Bone marrow (tissue), 2 donors: ENCODE results near the gene MRPL20.
"Not testable (repeated sequence)": the region's sequence is repeated elsewhere in the genome, so short reads cannot be mapped to it uniquely, and the experiment has no call there.

ENCODE experiments used
- DNase-seq, 2 donors: peaks; one replicate each; lab custom pipeline; 2025; lab: John Stamatoyannopoulos, UW

MRPL20 gene

DNA sequence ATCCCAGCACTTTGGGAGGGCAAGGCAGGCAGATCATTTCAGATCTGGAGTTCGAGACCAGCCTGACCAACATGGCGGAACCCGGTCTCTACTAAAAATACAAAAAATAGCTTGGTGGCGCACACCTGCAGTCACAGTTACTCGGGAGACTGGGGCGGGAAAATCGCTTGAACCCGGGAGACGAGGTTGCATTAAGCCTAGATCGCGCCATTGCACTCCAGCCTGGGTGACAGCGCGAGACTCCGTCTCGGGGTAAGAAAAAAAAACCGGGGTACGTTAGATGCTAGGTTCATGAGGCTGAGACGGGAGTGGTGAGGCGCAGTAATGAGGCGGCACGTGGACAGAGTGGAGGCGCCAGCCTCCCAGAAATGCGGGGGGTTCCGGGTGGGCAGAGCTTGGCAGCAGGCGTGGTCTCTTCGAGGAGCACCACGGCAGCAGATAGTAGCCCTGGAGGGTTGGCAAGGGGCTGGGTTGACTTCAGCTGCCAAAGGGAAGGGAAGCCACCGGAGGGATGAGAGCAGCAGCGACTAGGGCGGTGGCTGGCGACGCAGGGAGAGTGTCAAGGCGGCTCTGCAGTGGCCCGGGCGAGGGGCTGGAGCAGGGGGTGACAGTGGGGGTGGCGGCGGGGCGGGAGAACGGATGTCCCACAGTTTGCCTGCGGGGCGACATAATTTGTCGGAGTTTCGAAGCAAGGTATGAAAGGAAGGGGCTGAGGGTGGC lies 832 bp downstream of the MRPL20 start:
- DNase-seq = no peak

DNA sequence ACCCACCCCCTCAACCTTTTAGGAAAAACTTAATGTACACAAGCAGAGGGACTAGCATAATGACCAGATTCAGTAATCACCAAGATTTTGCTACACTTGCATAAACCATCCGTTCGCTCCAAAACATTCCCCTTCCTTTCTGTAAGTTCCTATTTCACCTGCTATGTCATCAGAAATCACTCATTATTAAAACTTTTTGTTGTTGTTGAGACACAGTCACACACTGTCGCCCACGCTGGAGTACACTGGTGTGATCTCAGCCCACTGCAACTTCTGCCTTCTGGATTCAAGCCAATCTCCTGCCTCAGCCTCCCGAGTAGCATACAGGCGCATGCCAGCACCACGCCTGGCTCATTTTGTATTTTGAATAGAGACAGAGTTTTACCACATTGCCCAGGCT lies 3.4 kb downstream of the MRPL20 start:
- DNase-seq = no peak

DNA sequence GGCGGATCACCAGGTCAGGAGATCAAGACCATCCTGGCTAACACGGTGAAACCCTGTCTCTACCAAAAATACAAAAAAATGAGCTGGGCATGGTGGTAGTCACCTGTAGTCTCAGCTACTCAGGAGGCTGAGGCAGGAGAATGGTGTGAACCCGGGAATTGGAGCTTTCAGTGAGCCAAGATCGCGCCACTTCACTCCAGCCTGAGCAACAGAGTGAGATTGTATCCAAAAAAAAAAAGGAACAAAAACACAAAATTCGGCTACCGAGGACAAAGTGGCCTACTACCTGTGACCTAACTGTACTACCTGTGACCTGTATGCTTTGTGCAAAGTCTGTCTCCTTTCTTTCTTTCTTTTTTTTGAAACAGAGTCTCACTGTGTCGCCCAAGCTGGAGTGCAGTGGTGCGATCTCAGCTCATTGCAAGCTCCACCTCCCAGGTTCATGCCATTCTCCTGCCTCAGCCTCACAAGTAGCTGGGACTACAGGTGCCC lies 4.1 kb downstream of the MRPL20 start:
- not testable (repeated sequence) for DNase-seq

DNA sequence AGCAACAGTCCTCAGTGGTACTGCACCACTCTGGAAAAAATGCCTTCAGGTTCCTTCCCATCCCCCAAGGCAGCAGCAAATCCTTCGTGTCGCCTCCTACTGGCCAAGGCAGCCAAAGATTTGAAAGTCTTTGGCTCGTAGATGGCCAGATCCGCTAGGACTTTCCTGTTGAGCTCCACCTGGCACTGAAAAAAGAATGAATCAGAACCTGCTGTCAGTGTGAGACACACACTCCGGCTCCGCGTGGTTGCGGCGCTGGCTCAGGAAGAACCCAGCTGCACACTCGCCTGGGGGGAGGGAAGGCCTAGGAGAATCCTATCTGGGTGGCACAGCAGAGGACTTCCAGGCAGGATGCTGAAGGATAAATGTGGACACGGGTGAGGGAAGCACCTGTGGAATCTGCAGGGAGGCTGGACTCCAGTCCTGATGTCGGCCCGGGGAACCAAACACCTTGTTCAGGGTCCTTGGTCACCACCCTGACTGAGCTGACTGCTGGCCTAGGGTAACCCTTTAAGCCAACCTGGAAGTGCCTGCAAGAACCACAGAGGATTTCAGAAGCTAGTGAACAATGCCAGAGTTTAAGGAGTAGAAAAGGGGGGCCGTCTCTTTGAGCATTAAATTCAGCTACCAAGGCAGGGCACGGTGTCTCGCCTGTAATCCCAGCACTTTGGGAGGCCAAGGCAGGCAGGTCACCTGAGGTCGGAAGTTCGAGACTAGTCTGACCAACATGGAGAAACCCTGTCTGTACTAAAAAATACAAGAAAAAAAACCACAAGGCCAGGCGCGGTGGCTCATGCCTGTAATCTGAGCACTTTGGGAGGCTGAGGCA lies 4.8 kb downstream of the MRPL20 start:
- DNase-seq = no peak

DNA sequence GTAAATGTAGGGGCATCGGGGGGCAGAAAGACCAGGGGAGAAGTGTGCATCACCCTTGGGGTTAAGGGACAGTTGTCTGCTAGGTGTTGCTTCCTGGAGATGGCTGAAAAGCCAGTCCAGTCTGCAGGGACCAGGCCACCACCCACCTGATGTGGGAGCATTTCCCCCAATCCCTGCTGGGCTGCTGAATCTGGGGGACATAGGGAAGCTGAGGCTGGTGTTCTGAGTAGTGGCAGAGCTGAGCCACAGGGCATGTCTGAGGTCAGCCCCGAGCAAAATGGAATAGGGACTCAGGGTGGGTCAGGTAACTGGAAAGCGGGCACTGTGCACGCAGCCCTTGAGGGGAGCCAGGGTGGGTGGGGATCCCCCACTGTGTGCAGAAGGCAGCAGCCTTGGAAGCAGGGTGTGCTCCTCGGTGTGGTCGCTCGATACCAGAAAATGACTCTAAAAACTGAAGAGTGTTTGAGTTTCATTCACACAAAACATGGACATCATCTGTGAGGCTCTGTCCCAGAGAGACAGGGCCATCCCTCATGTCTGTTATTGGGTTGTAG lies 5.6 kb downstream of the MRPL20 start:
- no peak for DNase-seq

DNA sequence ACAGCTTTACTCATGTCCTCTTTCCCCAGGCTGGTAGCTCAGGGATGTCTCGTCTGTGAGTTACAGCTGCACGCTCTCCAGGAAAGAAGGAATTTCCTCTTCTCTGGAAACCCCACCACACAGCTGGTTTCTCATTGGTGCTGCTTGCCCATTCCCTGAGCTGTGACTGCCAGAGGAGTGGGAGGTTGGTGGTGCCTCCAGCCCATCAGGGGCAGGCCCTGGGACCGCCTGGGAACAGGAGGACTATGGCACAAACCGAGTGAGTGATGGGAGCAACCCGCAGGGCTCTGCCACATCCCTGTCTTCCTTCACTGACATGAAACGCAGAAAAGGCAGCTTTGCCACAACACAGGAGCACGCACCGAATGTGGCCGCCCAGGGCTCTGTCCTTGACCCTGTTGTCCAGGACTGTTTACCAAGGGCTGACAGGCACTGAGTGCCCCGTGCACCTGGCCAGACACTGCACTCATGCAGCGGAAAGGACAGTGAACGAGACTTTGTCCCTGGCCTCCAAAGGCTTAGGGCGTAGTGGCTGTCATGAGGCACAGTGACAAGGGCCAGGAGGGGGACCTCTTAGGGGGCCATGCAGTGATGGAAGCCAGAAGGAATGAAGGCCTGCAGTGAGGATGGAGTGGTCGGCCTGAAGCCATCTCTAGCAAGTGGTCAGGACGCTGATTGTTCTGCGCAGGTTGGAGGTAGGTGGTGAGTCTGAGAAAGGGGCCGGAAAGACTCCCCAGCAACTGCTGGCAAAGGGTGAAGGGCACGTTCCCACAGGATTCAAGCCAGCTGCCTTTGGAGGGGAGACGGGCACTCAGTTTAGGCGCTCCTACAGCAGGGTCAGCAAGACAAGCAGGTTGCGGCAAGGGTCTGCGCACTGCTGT lies 6.3 kb downstream of the MRPL20 start:
- no peak for DNase-seq

DNA sequence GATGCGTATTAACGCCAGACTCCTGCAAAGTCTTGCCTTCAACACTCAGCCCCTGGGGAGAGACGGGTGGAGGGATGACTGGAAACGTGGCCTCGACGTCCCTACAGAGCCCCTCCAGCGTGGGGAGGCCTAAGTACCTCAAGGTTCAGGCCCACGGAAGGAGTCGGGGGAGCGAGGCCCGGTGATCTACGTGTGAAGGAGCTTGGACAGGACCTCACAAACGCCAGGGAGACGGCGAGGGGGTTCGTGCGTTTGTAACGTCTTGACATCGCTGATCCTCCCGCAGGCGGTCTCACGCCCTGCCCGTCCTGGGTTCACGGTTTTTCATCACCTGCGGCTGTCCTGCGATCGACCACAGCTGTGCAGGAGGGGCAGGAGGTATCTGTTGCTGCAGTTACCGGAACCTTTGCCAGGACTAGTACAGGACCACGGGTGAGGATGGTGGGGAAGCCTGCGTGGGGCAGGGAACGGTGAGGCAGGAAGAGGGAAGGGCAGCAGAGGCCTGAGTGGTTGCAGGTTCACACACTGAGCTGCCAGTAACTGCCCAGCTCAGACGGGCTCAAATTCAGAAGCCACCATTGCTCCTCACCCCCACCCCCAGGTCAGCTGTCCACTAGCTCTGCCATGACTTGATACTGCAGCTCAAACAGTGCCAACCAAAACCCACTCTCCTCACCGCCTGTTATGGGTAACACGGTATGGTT lies 7.1 kb downstream of the MRPL20 start:
- no peak for DNase-seq

DNA sequence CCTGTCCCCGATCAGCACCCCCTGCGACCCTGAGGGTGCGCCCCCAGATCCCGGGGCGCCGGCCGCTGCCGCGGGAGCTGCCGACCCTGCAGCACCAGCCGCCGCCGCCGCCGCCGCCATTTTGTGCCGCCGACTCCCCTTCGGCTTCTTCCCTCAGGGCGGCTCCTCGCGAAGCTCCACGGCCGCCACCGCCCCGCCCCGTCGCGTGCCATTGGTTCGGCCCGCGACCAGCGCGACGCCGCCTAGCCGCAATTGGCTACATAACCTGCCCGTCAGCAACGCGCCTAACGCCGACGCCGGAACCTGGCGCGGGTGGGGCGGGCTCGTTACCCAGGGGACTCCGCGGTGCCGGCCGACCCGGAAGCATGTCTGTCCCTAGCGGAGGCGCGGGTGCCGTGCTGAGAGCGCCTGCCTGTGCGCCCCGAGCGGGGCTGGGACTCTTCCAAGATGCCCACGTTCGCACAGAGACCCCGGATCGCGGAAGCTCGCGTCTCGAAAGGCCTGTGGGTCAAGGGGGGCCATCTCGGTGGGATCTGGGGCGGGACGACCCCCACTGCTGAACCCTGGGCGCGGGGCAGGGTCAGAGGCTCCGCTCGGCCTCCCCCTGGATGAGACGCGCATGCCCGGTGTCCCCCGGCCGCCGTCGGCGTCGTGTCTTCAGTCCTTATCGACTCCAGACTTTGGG lies 7.8 kb downstream of the MRPL20 start, which contains the start of gene CCNL2:
Gene CCNL2 (minus strand): TSS at position 149 of the 685 bp plus-strand sequence. CDS start 29 bp downstream, at position 120.
- peak; percentile 90 to 93 for DNase-seq

DNA sequence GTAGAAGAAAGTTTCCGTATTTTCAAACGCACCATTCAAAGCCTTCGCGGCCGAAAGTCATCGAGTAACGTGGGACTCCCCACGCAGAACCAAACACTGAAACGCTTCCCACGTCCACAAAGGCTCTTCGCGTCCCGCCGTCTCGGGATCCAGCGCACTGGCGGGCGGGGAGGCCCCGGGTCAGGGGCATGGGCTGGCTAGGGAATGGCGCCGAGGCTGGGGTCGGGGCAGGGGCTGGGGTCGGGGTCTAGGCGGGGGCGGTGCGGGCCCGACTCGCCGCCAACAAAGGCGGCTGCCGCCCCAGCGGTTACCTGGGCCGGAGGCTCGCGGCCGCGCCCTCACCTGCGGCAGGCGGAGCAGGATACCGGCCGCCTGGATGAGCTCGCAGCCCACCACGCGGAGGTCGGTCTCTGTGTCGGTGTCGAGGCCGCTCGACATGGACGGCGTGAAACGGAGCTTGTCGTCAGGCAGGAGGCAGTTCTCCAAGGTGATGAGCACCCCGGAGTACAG lies 8.4 kb downstream of the MRPL20 start:
- DNase-seq = no peak

DNA sequence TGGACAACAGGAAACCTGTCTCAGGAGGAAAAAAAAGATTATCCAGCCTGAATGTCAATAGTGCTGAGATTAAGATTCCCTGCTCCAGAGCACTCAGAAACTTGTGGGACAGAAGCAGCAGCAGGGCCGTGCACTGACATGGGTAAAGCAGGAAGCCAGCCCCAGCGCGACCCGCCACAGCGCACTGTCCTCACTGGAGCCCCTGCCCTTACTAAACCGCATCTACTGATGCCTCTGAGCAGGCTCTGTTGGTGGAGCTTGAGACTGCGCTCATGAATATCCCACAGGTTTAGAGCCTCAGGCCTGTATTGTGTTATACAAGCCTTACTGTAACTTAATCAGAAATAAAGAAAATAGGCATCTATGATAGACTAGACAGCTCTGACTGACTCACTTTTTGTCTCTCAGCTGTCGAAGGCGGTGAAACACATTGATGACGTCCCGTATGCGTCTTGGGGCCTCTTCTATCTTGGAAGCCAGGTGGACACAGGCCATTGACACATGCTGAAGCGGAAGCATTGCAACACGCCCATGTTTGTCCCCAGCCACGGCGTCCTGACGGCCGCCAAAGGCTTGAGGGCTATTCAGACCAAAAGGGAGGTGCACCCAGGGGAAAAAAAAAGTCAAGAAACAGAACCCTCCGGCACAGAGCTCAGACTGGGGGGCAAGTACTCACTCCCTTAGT lies 9.1 kb downstream of the MRPL20 start:
- no peak for DNase-seq

DNA sequence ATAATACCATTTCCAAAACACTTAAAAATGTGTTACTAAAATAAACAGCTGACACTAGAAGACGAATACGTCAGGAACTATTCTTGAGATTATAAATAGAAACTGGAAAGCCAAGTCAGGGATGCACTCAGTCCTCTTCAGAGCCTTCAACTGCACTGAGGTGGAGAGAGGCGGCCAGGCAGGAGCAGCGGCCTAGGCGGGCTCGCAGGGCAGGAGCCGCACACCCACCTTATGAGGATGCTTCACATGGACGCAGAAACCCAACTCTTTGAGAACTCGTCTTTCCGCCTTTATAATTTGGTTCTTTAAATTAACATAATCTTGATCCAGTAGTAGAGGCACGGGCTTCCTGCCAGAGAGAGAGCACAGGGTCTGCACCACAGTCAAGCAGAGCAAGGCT lies 11.9 kb downstream of the MRPL20 start:
- DNase-seq = no peak

DNA sequence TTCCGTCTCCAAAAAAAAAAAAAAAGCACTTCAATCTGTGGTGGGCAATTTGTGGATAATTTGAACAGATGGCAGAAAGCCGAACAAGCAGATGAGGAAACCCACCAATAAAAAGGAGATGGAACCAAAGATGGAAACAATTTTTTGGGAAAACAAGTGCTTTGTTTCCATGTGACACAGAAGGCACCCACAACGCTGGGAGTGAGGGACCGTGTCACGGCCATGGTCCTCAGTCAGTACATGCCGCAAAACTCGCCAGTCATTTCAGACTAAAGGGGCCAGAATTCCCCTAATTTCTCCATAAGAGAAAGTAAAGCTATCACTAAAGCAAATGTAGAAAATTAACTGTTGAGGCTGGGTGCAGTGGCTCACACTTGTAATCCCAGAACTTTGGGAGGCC lies 13.0 kb downstream of the MRPL20 start:
- no peak for DNase-seq

DNA sequence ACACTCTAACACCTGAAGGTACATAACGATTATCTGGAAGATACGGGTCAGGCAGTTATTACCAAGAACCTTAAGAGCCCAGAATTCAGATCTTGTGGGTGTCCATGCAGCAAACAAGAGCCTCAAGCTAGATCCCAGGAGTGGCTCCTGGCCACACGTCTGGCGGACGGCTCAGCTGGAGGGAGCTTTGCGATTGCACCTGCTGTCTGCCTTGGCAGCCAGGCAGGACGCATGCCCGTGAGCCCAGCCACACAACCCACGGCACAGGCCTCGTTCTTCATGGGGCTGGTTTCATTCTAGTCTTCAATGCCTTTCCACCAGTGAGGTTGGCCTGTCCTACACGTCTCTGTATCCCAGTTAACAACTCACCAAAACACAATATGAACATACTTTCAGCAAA lies 13.7 kb downstream of the MRPL20 start:
- DNase-seq = no peak

DNA sequence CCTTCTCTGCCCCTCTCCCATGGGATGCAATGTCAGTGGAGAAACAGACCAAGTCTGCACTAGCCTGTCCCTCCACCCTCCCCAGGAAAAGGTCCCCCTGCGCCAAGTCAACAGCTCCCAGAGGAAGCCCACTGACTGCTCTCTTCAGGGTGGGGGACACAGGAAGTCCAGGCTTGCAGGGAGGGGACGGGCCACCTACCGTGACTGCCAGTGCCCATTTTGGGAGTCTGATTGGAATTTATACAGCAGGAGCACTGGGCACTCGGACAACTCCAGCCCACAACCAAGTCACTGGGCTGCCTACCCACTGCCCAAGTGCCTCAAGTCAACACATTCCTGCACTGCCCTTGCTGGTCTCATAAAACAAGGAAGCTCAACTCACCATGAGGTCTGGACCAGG lies 14.1 kb downstream of the MRPL20 start:
- DNase-seq = no peak

DNA sequence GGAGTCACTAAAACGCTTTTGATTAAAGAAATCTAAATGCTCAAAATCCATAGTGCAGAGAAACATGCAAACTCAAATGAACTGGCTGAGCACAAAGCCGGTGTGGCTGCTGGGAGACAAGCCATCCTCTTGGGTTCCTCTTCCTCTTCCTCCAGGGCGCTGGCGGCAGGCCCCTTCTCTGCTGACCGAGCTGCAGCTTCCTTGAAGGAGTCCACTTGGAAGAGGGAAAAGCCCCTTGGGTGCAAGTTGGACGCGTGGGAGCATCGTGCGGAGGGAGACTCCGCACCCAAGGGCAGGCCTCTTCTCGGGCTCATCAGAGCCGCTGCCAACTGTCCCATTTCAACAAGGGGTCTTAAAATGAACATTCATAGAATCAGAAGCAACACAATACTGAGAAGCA lies 15.9 kb downstream of the MRPL20 start:
- DNase-seq = no peak

DNA sequence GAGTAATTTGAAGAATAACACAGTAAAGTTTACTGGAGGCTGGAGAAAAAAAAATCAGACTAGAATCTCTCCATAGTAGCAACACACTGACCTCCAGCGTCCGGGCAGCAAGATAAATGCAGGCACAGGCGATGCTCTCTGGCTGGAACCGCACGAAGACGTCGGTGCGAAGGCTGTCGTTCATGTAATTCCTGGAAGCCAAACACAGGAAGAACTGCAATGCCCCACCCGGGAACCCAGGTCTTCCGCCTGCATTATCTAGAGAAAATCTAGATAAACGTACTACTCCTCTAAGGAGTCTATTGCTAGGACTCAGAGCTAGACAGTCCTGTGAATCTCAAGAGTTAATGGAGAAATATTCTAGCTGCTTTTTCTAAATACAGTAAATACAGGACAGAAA lies 16.4 kb downstream of the MRPL20 start:
- DNase-seq = no peak

DNA sequence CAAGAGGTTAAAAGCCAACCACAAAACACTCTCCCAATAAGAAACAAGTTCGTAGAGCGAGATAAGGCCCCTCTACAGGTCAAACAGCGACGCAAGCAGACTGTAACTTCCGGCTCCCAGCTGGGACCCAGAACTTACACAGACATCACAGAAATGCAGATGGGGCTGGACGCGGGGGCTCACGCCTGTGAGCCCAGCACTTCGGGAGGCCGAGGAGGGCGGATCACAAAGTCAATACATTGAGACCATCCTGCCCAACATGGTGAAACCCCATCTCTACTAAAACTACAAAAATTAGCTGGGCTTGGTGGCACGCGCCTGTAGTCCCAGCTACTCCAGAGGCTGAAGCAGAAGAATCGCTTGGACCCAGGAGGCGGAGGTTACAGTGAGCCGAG lies 19.0 kb downstream of the MRPL20 start:
- DNase-seq = no peak

DNA sequence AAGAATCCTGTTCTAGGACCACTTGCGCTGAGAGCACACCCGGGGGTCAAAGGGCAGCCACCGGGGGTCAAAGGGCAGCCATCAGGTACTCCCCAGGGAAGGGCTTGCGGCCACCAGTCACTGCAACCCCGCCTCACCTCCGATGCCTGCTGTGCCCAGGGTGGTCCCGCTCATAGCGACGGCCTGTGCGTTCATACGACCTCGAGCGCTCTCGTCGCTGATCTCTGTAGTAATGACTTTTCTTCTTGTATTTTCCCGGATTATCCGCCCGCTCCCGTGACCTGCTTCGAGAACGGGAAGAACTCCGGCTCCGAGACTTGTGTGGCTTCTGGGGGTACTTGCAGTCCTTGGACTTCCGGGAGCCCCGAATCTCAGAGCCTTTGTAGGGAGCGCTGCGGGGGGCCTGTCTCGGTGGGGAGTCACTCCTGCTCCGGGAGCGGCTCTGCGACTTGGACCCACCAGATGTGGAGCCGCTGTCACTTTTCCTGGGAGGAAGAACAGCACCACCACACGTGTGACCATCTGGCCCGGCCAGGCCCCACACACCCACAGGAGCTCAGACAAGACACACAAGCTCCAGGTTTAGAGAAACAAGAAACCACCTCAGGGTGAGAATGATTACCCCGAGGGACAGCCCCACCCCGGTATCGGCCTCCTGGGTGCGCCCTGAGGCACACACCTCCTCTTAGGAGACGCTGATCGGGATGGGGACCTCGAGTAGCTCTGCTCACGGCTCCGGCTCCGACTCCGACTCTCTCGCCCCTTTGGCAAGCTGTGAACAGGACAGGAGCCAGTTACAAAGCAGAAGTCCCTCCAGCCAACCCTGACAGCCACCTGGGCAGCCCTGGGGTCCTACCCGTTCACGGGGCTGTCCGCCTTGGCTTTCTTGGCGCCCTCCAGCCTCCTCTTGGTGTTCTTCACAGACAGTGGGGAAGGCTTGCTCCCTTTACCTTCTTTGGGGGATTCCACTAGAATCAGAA lies 19.7 kb downstream of the MRPL20 start:
- no peak for DNase-seq

DNA sequence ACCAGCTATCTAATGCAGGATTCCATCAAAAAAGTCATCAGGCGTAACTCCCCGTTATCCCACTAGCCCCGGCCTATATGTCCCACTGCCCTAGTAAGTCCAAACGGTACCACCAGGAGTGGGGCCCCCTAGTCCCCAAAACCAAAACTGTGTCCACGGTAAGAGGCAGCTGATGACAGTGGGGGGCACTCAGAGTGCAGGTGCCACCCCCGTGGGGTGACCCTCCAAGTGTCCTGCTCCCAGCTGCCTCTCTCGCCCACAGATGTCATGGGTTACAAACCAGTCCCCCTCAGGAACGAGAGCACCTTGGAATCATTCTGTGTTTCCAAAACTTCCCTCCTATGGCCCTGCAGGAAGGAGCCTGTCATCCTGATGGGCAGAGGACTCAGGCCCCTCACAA lies 21.2 kb downstream of the MRPL20 start:
- DNase-seq = no peak
